Upper lobe of right lung (tissue), 1 donor: ENCODE measurements around the gene PRR35. TPM values are rescaled to one million over a fixed set of nuclear protein-coding genes. Genes with fewer than 3 reads are reported as not detected.

Source experiments
- ATAC-seq: fragments of 200-7000 bp; cut with Tn5 transposase; one replicate; pipeline ENCODE4 v1.9.1; 2020; ENCODE audit warnings: mild to moderate bottlenecking, moderate library complexity
- DNase-seq: peaks from one replicate; pipeline ENCODE4 v3.0.0-alpha.2; 2020
- H3K27ac ChIP-seq: fragments of 200-600 bp; one replicate; pipeline ENCODE4 v1.8.0; 2022
- H3K27me3 ChIP-seq: fragments of 200-600 bp; one replicate; pipeline ENCODE4 v1.8.0; 2022; ENCODE audit warnings: mild to moderate bottlenecking
- H3K36me3 ChIP-seq: fragments of 200-600 bp; one replicate; pipeline ENCODE4 v1.8.0; 2022
- H3K4me1 ChIP-seq: fragments of 200-600 bp; one replicate; pipeline ENCODE4 v1.8.0; 2022
- H3K4me3 ChIP-seq: fragments of 200-600 bp; one replicate; pipeline ENCODE4 v1.8.0; 2022; ENCODE audit warnings: mild to moderate bottlenecking
- H3K9me3 ChIP-seq: fragments of 200-600 bp; one replicate; pipeline ENCODE4 v1.8.0; 2022
- CTCF ChIP-seq: fragments of 200-600 bp; IDR thresholded peaks from one replicate; pipeline ENCODE4 v1.8.0; 2022; ENCODE audit warnings: antibody characterized with exemption
- intact Hi-C: fragments of 100-400 bp; cut with DNase I; formaldehyde crosslinking; loops from one replicate; pipeline ENCODE4 v1.11.0; 2022
- total RNA-seq: library from RNA; stranded (reverse); fragmentation: NEBNext Ultra II Directional; extraction: Animal tissue kit (Norgen Biotek cat#: 25700); gene quantifications from one replicate; pipeline ENCODE4 v1.2.1, GENCODE V29; 2021
- donor health status: DM: no; HTN: yes; CAD: no; lungs with severe emphysema.

The PRR35 gene
- total RNA-seq, 1 donor from 2014 or later = not detected

DNA sequence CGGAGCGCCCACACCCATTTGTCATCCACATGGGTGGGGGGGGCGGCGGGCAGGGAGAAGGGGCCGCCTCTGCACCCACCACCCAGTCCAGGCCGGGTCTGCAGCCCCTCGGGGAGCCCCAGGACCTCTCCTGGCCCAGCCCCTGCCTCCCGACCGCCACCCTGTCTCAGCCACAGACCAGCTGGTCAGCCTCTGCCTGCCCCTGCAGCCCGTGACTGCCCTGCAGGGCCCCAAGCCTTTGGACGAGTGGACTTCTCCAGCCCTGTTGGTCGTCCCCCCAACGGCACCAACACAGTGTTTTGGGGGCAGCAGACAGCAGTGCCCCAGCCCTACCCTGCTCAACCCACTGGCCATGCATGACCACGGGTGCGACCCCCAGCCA lies 1.2 kb downstream of the PRR35 start:
- Histone ChIP-seq H3K9me3 (no peaks in the 10 kb centered on the region), H3K27ac (no peak overlapping the region), H3K4me1 (peaks cover 6% of the 10 kb centered on the region), H3K4me3 (no peak overlapping the region), H3K36me3 (no peaks in the 10 kb centered on the region), H3K27me3 (peaks cover 29% of the 10 kb centered on the region)
- no peak for TF ChIP-seq CTCF
- DNase-seq (no peak), ATAC-seq (no peak)
- intact Hi-C loops = no loop called here

DNA sequence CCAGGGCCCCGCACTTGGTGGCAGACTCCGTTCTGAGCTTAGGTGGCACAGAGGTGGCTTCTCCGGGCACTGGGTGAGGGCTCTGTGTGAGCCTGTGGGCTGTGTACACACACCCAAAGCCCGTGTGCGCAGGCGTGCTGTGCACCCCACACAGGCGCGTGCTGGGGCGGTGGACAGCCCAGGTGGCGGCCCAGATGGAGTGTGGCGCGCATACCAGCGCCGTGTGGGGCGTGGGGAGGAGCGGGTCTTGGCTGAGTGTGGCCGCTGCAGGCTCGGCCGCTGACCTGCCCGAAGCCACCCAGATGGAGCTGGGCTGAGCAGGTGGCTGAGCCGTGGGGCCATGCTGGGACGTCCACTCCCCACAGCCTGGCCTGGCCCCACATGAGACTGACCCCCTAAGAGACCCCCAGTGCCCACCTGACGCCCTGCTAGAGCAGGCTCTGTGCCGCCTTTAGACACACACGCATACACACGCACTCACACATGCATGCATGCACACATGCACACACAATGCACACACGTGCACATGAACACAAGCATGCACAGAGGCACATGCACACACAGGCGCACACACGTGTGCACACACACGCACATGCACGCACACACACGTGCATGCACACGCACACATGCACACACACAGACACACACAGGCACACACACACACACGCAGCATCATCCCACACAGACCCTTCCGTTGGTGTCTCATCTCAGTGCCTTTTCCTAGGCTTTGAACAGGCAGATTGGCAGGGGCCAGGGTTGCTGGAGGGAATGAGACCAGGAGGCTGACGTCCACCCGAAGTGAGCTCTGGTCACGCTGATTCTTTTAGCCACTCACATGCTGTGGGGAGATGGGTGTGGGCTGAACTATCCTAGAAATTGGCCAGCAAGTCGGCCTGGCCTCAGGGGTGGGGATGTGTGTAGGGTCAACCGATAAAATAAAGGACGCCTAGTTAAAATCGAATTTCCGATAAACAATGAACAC lies 2.1 kb downstream of the PRR35 start:
- TF ChIP-seq CTCF = no peak
- H3K27me3 ChIP-seq = peaks cover 29% of the 10 kb centered on the region
- no peaks in the 10 kb centered on the region for H3K36me3 ChIP-seq
- ATAC-seq = no peak
- no peaks in the 10 kb centered on the region for H3K9me3 ChIP-seq
- no peak for DNase-seq
- no peak overlapping the region for H3K27ac ChIP-seq
- H3K4me1 ChIP-seq = peaks cover 14% of the 10 kb centered on the region
- intact Hi-C loops = no loop called here
- no peak overlapping the region for H3K4me3 ChIP-seq

DNA sequence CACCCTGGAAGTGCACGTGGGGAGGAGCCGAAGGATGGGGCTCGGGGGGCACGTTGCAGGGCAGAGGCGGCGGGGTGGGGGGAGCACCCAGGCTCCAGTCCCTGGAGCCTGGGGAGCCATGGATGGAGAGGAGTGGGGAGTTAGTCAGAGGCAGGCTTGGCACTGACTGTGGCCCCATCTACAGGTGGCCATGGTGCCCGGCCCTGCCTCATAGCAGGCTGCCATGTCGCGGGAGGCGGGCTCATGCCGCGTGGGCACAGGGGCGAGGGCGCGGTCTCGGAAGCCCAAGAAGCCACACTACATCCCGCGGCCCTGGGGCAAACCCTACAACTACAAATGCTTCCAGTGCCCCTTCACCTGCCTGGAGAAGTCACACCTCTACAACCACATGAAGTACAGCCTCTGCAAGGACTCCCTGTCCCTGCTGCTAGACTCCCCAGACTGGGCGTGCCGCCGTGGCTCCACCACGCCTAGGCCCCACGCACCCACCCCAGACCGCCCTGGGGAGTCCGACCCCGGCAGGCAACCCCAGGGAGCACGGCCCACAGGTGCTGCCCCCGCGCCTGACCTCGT lies 3.0 kb downstream of the PRR35 start:
- DNase-seq = no peak
- Histone ChIP-seq H3K36me3 (no peaks in the 10 kb centered on the region), H3K9me3 (no peaks in the 10 kb centered on the region), H3K4me3 (no peak overlapping the region), H3K4me1 (peaks cover 22% of the 10 kb centered on the region), H3K27ac (no peak overlapping the region), H3K27me3 (peaks cover 29% of the 10 kb centered on the region)
- no peak for ATAC-seq
- no peak for TF ChIP-seq CTCF
- intact Hi-C loops = no loop called here

- no peak for TF ChIP-seq CTCF
- intact Hi-C loops = no loop called here
Measured at GRCh38 chr16:564690-565418, 4.7 kb downstream of the PRR35 start.

GRCh38 chr16:565419-566330 lies 5.5 kb downstream of the PRR35 start:
- DNase-seq (no peak), ATAC-seq (no peak)
- no peaks in the 10 kb centered on the region for H3K36me3 ChIP-seq
- intact Hi-C loops = no loop called here
- H3K4me3 ChIP-seq = no peak overlapping the region
- TF ChIP-seq CTCF = no peak
- no peaks in the 10 kb centered on the region for H3K9me3 ChIP-seq
- H3K27me3 ChIP-seq = peaks cover 14% of the 10 kb centered on the region
- peaks cover 36% of the 10 kb centered on the region for H3K4me1 ChIP-seq
- H3K27ac ChIP-seq = no peak overlapping the region

More at GRCh38 chr16:564690-565418, 4.7 kb downstream of the PRR35 start:
- Histone ChIP-seq H3K36me3 (no peaks in the 10 kb centered on the region), H3K27ac (no peak overlapping the region), H3K4me1 (peaks cover 34% of the 10 kb centered on the region), H3K27me3 (peaks cover 15% of the 10 kb centered on the region), H3K9me3 (no peaks in the 10 kb centered on the region), H3K4me3 (no peak overlapping the region)
- DNase-seq (no peak), ATAC-seq (no peak)
